ENCODE data around the gene WASHC3.
"Not testable (repeated sequence)": the region's sequence is repeated elsewhere in the genome, so short reads cannot be mapped to it uniquely, and the experiment has no call there.

The WASHC3 gene

DNA sequence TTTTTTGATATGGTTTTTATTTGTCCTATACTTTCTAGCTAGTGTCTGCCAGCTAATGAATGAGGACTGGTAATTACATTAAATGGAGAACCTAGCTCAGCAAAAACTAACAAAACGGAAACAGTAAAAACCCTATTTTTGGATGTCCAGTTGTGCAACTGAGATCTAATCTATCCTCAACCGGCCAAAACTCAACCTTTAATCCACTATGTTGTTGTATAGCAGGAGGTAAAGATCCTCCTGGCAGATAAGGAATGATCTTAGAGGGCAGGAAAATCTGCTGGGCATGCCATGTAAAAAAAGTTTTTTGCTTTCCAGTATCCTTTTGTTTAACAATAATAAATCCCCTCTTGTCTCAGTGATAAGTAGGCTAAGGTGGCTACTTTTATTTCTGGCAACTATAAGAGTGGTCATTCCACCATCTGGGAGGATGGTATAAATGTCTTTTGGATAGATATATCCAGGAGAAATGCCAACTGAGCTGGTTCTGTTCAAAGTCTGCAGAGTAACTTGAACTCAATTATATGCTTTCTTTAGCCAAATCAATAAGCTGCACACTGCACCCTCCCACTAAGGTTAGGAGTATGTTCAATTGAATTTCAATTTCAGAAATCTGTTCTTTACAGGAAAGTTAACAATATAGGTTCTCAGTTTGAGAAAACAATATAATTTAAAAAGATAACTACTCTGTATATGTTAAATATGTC is 40.1 kb downstream of the WASHC3 start:
- DNase-seq (ENCODE audit: extremely low spot score), result no peak
- ChIA-PET POLR2A (no interaction called here), CTCF (interaction anchor here (1.3 to 6.0 kb wide), 5 partner anchors 10 to 31 kb away, joined by 3 to 34 read pairs (median 6); no protein-coding TSS in a partner anchor)
- TF ChIP-seq, protein P1, sequence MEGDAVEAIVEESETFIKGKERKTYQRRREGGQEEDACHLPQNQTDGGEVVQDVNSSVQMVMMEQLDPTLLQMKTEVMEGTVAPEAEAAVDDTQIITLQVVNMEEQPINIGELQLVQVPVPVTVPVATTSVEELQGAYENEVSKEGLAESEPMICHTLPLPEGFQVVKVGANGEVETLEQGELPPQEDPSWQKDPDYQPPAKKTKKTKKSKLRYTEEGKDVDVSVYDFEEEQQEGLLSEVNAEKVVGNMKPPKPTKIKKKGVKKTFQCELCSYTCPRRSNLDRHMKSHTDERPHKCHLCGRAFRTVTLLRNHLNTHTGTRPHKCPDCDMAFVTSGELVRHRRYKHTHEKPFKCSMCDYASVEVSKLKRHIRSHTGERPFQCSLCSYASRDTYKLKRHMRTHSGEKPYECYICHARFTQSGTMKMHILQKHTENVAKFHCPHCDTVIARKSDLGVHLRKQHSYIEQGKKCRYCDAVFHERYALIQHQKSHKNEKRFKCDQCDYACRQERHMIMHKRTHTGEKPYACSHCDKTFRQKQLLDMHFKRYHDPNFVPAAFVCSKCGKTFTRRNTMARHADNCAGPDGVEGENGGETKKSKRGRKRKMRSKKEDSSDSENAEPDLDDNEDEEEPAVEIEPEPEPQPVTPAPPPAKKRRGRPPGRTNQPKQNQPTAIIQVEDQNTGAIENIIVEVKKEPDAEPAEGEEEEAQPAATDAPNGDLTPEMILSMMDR (IDR thresholded peaks at IDR 0.05; ENCODE audit: control extremely low read depth, extremely low read depth, low read depth, missing control alignments), result no peak

- DNase-seq (ENCODE audit: extremely low spot score); POLR2A ChIA-PET: not testable (repeated sequence)
- CTCF ChIA-PET, result interaction anchor here (1.7 to 6.0 kb wide), 2 partner anchors 13 to 15 kb away, joined by 3 to 34 read pairs; no protein-coding TSS in a partner anchor
Measured at GRCh38 chr12:102018607-102019006, 43.2 kb downstream of the WASHC3 start.

GRCh38 chr12:102016472-102016871 is 45.3 kb downstream of the WASHC3 start:
- DNase-seq (ENCODE audit: extremely low spot score), result no peak
- POLR2A ChIA-PET, result no interaction called here
- CTCF ChIA-PET, result interaction anchor here (1.0 to 1.2 kb wide), 4 partner anchors 9 to 18 kb away, joined by 3 to 4 read pairs (median 4); no protein-coding TSS in a partner anchor
- TF ChIP-seq, protein P1 (IDR thresholded peaks at IDR 0.05; ENCODE audit: control extremely low read depth, extremely low read depth, low read depth, missing control alignments), result no peak

DNA sequence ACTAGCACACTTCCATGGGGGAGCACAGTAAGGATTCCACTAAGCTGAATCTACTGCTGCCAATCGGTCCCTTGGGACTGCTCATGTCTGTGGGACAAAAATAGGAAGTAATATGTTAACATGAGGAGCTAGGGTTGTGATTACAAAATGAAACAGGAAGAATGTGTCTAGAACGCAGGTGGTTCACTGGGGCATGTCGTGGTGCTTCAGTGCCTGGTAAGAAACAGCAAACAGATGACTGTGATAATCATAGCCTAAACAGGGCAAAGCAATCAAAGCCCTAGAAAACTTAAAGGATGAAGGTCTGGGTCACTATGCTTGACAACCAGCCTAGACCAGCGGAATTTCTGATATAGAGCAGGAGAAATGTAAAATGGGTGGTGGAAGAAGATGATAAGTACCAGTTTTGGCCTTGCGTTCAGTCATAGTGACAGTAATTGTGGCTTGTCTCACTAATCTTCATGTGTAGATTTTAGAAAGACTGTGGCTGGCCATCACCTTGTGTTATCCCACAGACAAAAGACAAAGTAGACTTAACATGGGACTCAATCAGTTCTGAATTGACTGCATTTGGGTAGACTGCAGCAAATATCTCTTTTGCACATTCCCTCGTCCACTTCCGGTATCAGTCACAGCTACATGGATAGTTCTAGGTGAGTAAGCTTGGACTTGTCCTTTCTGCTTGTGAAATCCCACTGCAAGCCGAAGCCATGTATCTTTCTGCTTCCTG is 51.4 kb downstream of the WASHC3 start:
- ChIA-PET CTCF (interaction anchor here (0.8 to 3.5 kb wide), 6 partner anchors 12 to 69 kb away, joined by 3 to 14 read pairs (median 4); no protein-coding TSS in a partner anchor), POLR2A (interaction anchor here (0.6 to 1.0 kb wide), 2 partner anchors 74 to 471 kb away, joined by 3 read pairs; no protein-coding TSS in a partner anchor)
- DNase-seq (ENCODE audit: extremely low spot score), result peak; percentile 63
- TF ChIP-seq, protein P1 (IDR thresholded peaks at IDR 0.05; ENCODE audit: control extremely low read depth, extremely low read depth, low read depth, missing control alignments), result no peak

- TF ChIP-seq, protein P1 (IDR thresholded peaks at IDR 0.05; ENCODE audit: control extremely low read depth, extremely low read depth, low read depth, missing control alignments), result no peak
- POLR2A ChIA-PET, result interaction anchor here (1.0 kb wide), 1 partner anchor 74 kb away, joined by 3 read pairs; no protein-coding TSS in a partner anchor
- DNase-seq (ENCODE audit: extremely low spot score), result no peak
- CTCF ChIA-PET, result interaction anchor here (0.8 to 3.5 kb wide), 5 partner anchors 11 to 68 kb away, joined by 3 to 14 read pairs (median 4); no protein-coding TSS in a partner anchor
Measured at GRCh38 chr12:102009796-102010195, 52.0 kb downstream of the WASHC3 start.

DNA sequence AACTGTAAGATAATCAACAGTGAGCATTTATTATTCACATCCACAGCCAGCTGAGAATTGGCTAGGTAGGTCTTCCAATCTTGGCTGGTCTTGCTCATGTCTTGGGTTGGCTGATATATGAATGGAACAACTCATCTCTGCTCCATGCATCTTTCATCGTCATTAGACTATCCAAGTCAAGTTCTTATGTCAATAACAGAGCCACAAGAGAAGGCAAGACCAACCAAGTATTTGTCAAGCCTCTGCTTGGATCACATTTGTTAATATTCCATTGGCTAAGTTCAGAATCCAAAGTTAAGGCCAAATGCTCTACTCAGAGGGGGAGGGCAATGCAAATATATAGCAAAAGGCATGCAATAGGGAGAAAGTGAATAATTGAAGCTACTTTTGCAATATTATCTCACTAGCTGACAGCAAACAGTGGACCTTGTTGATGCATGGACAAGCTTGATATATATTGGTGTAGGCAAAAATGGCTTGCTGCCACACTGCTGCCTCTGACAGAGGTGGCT is 53.1 kb downstream of the WASHC3 start:
- TF ChIP-seq, protein P1 (IDR thresholded peaks at IDR 0.05; ENCODE audit: control extremely low read depth, extremely low read depth, low read depth, missing control alignments), result no peak
- CTCF ChIA-PET, result interaction anchor here (0.9 to 3.5 kb wide), 3 partner anchors 10 to 15 kb away, joined by 4 to 14 read pairs (median 8); no protein-coding TSS in a partner anchor
- POLR2A ChIA-PET, result interaction anchor here (0.6 kb wide), 1 partner anchor 75 kb away, joined by 4 read pairs; no protein-coding TSS in a partner anchor
- no peak for DNase-seq (ENCODE audit: extremely low spot score)
